Measurements from ENCODE around the gene RNF168. TPM values are rescaled to one million over a fixed set of nuclear protein-coding genes. Genes with fewer than 3 reads are reported as not detected.

The RNF168 gene
- total and polyA plus RNA-seq, 11 donors, result 8.4 to 31.8 (median 20.8) TPM

DNA sequence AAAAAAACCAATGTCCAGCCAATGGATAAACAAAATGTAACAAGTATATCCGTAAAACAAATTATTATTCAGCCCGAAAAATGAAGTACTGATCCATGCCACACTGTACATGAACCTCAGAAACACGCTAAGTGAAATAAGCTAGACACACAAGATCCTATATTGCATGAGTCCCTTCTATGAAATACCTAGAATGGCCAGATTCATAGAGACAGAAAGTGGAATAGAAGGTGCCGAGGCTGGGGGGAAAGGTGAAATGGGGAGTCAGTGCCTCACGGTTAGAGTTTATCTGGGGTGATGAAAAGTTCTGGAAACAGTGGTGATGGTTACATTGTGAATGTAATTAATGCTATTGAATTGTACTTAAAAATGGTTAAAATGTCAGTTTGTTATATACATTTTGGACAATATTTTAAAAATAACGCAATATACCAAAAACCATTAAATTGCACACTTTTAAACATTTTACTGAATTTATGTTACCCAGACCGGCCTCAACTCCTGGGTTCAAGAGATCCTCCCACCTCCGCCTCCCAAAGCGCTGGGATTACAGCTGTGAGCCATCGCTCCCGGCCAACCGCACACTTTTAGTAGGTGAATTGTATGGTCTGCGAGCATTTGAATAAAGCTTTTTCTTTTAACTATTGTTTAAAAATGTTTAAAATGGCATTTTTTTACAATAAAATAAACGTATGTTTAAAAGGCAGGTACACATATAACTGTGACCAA, 2.1 kb downstream of the RNF168 start:
- intact Hi-C loops (cut with DNase I), result loop anchor here in 4 of 10 donors (2.0 to 10.0 kb wide), 3 partner anchors 67 to 69 kb away; partner anchors contain the start of gene UBXN7 (in 4 of the 4)

GRCh38 chr3:196499807-196500524, 3.6 kb downstream of the RNF168 start:
- ATAC-seq (no peak), DNase-seq (no peak)
- Histone ChIP-seq H3K36me3 (peaks cover 0 to 22% (median 5%) of the 10 kb centered on the region in 9 donors), H3K4me3 (peak overlapping the region; percentile 69 to 99 (median 88)), H3K4me1 (peaks cover 0 to 44% (median 22%) of the 10 kb centered on the region in 12 donors), H3K9me3 (no peaks in the 10 kb centered on the region), H3K27me3 (no peaks in the 10 kb centered on the region), H3K27ac (peak overlapping the region in 5 of 12 donors; percentile 18 to 99 (median 95))
- WGBS, 4 donors, result 74 to 76% (median 75%) methylated on average over 11 of the region's 11 CpGs
- intact Hi-C loops (cut with DNase I), result loop anchor here in 3 of 10 donors (5.0 to 10.0 kb wide), 2 partner anchors 65 to 68 kb away; partner anchors contain the start of gene UBXN7 (in 3 of the 3)
- TF ChIP-seq, protein P1, sequence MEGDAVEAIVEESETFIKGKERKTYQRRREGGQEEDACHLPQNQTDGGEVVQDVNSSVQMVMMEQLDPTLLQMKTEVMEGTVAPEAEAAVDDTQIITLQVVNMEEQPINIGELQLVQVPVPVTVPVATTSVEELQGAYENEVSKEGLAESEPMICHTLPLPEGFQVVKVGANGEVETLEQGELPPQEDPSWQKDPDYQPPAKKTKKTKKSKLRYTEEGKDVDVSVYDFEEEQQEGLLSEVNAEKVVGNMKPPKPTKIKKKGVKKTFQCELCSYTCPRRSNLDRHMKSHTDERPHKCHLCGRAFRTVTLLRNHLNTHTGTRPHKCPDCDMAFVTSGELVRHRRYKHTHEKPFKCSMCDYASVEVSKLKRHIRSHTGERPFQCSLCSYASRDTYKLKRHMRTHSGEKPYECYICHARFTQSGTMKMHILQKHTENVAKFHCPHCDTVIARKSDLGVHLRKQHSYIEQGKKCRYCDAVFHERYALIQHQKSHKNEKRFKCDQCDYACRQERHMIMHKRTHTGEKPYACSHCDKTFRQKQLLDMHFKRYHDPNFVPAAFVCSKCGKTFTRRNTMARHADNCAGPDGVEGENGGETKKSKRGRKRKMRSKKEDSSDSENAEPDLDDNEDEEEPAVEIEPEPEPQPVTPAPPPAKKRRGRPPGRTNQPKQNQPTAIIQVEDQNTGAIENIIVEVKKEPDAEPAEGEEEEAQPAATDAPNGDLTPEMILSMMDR (IDR thresholded peaks at IDR 0.05), result no peak
- TF ChIP-seq POLR2A (IDR thresholded peaks at IDR 0.05), result no peak

More for the DNA sequence above, 2.1 kb downstream of the RNF168 start:
- ATAC-seq (no peak), DNase-seq (no peak)
- H3K4me1 ChIP-seq, result peaks cover 0 to 44% (median 22%) of the 10 kb centered on the region in 12 donors
- H3K36me3 ChIP-seq, result peaks cover 0 to 10% (median 0%) of the 10 kb centered on the region in 9 donors
- H3K9me3 ChIP-seq, result peaks cover 0 to 5% (median 0%) of the 10 kb centered on the region in 12 donors
- no peaks in the 10 kb centered on the region for H3K27me3 ChIP-seq
- TF ChIP-seq POLR2A (IDR thresholded peaks at IDR 0.05), result no peak
- TF ChIP-seq, protein P1 (IDR thresholded peaks at IDR 0.05), result no peak
- H3K27ac ChIP-seq, result peak overlapping the region in 11 of 12 donors; percentile 17 to 99 (median 96)
- H3K4me3 ChIP-seq, result peak overlapping the region; percentile 69 to 99 (median 88)
- 8 to 16% (median 13%) methylated on average over 14 of the region's 14 CpGs for WGBS, 4 donors

DNA sequence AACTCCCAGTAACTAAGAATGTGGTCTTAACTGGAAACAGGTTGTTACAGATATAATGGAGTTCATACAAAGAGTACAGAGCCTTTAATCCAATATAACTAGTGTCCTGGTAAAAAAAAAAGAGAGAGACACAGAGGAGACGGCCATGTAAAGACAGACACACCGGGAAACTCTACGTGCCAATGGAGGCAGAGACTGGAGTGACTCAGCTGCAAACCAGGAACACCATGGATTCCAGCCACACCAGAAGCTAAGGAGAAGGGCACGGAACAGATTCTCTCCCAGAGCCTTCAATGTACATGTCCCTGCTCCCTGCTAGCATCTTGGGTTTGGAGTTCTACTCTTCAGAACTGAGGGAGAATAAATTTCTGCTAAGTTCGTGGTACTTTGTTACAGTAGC, 4.5 kb downstream of the RNF168 start:
- H3K4me1 ChIP-seq, result peaks cover 0 to 45% (median 22%) of the 10 kb centered on the region in 12 donors
- ATAC-seq (no peak), DNase-seq (peak in 1 of 5 donors; percentile 52)
- no peak overlapping the region for H3K4me3 ChIP-seq
- intact Hi-C loops (cut with DNase I), result no loop called here
- H3K27me3 ChIP-seq, result no peaks in the 10 kb centered on the region
- H3K36me3 ChIP-seq, result peaks cover 0 to 22% (median 5%) of the 10 kb centered on the region in 9 donors
- 46 to 62% (median 56%) methylated on average over 5 of the region's 5 CpGs for WGBS, 4 donors
- no peaks in the 10 kb centered on the region for H3K9me3 ChIP-seq
- H3K27ac ChIP-seq, result peak overlapping the region in 10 of 12 donors; percentile 14 to 66 (median 44)
- no peak for TF ChIP-seq POLR2A (IDR thresholded peaks at IDR 0.05)
- TF ChIP-seq, protein P1 (IDR thresholded peaks at IDR 0.05), result no peak

GRCh38 chr3:196498297-196498696, 5.3 kb downstream of the RNF168 start:
- DNase-seq (no peak), ATAC-seq (no peak)
- WGBS, 4 donors, result 92 to 96% (median 95%) methylated on average over 8 of the region's 8 CpGs
- Histone ChIP-seq H3K9me3 (no peaks in the 10 kb centered on the region), H3K27me3 (no peaks in the 10 kb centered on the region), H3K4me3 (no peak overlapping the region), H3K4me1 (peaks cover 0 to 44% (median 22%) of the 10 kb centered on the region in 12 donors), H3K36me3 (peaks cover 0 to 22% (median 5%) of the 10 kb centered on the region in 9 donors), H3K27ac (peak overlapping the region in 3 of 12 donors; percentile 50 to 66 (median 63))
- intact Hi-C loops (cut with DNase I), result no loop called here
- TF ChIP-seq POLR2A (IDR thresholded peaks at IDR 0.05), result no peak
- TF ChIP-seq, protein P1 (IDR thresholded peaks at IDR 0.05), result no peak

All from heart left ventricle (tissue), 16 donors.